Lower leg skin (tissue), 4 donors: ENCODE data around the gene TSPAN33. TPM values are rescaled to one million over a fixed set of nuclear protein-coding genes. Genes with fewer than 3 reads are reported as not detected.
A peak's percentile ranks its signal among the peaks of the same experiment; 100 is the strongest.
"Not testable (repeated sequence)": the region's sequence is repeated elsewhere in the genome, so short reads cannot be mapped to it uniquely, and the experiment has no call there.

Source experiments
- DNase-seq, 2 donors: peaks; one replicate each; pipeline ENCODE4 v3.0.0-alpha.2; 2019; ENCODE audit warnings: low spot score in 2 of 2
- H3K4me3 ChIP-seq: fragments of 200-600 bp; sonication (generic); 2 replicates; pipeline ENCODE4 v1.5.1; 2017; ENCODE audit warnings: mild to moderate bottlenecking, low read depth; ENCODE audit not compliant: poor library complexity, severe bottlenecking
- POLR2A ChIP-seq, 2 donors: fragments of 450-650 bp; IDR thresholded peaks; one replicate each; pipeline ENCODE4 v1.6.1; 2016 to 2017; ENCODE audit warnings: antibody characterized with exemption in 2 of 2, mild to moderate bottlenecking in 1 of 2, moderate library complexity in 1 of 2
- WGBS, 2 donors: methylation state at CpG; one replicate each; pipeline ENCODE4 v1.1.5; 2018; 5-methylcytosine and 5-hydroxymethylcytosine counted together
- intact Hi-C: fragments of 100-400 bp; cut with DNase I; formaldehyde crosslinking; loops from one replicate; pipeline ENCODE4 v1.15.0; 2023; ENCODE audit warnings: low total_unique reads
- total RNA-seq, 4 donors: library from RNA; depleted of rRNA; stranded (reverse); fragments of >200 nt; gene quantifications; one replicate each; pipeline ENCODE4 v1.1.0, GENCODE V29; 2016
- TF ChIP-seq, protein P1 (sequence below), 3 donors: fragments of 450-650 bp; IDR thresholded peaks; one replicate each; pipeline ENCODE4 v1.5.1; 2016; ENCODE audit warnings: antibody characterized with exemption in 3 of 3, mild to moderate bottlenecking in 3 of 3, moderate library complexity in 2 of 3

TSPAN33 gene
- total RNA-seq, 4 donors from 2014 or later = 7.4 to 13.4 (median 9.9) TPM

DNA sequence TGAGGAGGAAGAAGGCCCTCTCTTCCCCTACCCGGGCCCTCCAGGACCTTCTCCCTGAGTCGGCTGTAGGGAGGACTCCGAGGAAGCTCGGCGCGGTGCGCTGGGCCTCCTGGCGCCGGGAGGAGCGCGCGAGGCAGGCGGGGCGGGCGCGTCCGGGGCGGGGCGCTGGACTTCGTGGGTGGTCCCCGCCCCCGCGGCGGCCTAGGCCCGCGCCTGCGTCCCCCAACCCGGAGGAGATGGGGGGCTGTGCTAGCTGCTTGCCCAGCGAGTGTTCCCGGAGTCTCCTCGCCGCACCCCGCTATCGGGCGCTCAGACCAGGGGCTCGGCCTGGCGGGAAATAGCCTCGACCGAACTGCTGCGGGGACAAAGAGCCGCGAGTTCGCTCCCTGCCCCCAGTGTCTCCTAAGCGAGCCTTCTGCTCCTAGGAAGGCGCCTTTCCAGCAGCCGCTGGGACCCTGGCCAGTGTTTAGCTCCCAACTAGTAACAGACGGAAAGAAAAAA, 24.7 kb downstream of the TSPAN33 start:
- WGBS, 2 donors = 9 to 12% methylated on average over 31 to 34 of the region's 47 CpGs
- intact Hi-C loops = no loop called here
- TF ChIP-seq, protein P1, sequence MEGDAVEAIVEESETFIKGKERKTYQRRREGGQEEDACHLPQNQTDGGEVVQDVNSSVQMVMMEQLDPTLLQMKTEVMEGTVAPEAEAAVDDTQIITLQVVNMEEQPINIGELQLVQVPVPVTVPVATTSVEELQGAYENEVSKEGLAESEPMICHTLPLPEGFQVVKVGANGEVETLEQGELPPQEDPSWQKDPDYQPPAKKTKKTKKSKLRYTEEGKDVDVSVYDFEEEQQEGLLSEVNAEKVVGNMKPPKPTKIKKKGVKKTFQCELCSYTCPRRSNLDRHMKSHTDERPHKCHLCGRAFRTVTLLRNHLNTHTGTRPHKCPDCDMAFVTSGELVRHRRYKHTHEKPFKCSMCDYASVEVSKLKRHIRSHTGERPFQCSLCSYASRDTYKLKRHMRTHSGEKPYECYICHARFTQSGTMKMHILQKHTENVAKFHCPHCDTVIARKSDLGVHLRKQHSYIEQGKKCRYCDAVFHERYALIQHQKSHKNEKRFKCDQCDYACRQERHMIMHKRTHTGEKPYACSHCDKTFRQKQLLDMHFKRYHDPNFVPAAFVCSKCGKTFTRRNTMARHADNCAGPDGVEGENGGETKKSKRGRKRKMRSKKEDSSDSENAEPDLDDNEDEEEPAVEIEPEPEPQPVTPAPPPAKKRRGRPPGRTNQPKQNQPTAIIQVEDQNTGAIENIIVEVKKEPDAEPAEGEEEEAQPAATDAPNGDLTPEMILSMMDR (IDR thresholded peaks at IDR 0.05) = no peak
- no peak for TF ChIP-seq POLR2A (IDR thresholded peaks at IDR 0.05)
- DNase-seq = peak in 1 of 2 donors; percentile 89
- H3K4me3 ChIP-seq = peak overlapping the region; percentile 7

DNA sequence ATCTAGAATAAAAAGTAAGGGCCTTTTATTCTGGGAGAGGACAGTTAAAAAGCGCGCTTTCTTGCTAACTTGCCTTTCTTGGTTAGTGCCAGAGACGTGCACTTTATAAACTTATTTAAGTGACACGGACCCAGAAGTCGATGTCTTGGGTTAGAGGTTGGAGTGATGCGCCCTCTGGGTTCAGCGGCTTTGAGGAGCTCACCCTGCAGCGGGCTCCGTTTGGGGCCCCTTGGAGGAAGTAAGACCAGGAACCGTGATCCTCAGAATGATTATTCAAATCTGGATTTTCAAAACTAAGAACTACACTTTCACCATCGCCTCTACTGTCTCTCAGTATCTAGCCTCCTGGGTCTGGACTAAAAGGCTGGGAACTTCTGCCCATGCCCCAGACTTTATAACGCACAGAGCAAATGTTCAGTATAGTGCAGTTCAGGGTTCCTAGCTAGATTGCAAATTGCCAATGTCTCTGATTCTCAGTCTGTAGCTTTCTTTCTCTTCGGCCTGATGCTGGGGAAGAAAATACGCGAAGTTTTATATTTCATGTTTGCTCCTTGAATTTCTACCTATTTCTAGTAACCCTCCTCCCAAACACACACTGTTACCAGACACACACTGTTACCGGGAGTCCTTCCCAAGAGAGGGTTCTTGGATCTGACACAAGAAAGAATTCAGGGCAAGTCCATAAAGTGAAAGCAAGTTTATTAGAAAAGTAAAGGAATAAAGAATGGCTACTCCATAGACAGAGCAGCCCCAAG, 25.4 kb downstream of the TSPAN33 start:
- intact Hi-C loops = no loop called here
- no peak for DNase-seq
- no peak overlapping the region for H3K4me3 ChIP-seq
- no peak for TF ChIP-seq POLR2A (IDR thresholded peaks at IDR 0.05)
- TF ChIP-seq, protein P1 (IDR thresholded peaks at IDR 0.05) = no peak
- WGBS, 2 donors = 60 to 66% methylated on average over 16 of the region's 16 CpGs

DNA sequence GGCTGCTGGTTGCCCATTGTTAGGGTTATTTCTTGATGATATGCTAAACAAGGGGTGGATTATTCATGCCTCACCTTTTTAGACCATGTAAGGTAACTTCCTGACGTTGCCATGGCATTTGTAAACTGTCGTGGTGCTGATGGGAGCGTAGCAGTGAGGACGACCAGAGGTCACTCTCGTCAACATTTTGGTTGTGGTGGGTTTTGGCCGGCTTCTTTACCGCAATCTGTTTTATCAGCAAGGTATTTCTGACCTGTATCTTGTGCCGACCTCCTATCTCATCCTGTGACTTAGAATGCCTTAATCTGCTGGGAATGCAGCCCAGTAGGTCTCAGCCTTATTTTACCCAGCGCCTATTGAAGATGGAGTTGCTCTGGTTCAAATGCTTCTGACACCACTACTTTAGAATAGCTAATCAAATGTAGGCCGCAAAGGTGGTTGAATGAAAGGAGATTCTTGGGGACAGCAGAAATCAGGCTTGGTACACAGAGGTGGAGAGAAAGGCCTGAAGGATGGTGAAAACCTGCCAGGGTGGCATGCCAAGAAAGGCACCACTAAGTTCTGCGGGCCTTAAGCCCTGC, 26.0 kb downstream of the TSPAN33 start:
- intact Hi-C loops = no loop called here
- no peak for TF ChIP-seq POLR2A (IDR thresholded peaks at IDR 0.05)
- TF ChIP-seq, protein P1 (IDR thresholded peaks at IDR 0.05) = no peak
- H3K4me3 ChIP-seq = no peak overlapping the region
- DNase-seq = peak in 1 of 2 donors; percentile 42
- WGBS, 2 donors = 92 to 95% methylated on average over 11 of the region's 11 CpGs

DNA sequence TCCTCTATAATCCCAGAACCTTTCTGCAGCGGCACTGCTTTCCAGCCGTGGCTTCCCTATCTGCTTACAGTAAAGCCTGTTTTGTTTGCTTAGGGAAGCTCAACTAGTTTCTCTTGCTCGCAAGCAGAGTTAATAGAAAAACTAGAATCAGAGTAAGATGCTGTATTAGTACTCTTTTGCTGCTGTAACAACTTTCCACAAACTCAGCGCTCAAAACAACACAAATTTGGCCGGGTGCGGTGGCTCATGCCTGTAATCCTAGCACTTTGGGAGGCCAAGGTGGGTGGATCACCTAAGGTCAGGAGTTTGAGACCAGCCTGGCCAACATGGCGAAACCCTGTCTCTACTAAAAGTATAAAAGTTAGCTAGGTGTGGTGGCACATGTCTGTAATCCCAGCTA, 29.4 kb downstream of the TSPAN33 start:
- DNase-seq, intact Hi-C loops, H3K4me3 ChIP-seq: not testable (repeated sequence)
- WGBS, 2 donors = 96 to 98% methylated on average over 7 of the region's 7 CpGs

DNA sequence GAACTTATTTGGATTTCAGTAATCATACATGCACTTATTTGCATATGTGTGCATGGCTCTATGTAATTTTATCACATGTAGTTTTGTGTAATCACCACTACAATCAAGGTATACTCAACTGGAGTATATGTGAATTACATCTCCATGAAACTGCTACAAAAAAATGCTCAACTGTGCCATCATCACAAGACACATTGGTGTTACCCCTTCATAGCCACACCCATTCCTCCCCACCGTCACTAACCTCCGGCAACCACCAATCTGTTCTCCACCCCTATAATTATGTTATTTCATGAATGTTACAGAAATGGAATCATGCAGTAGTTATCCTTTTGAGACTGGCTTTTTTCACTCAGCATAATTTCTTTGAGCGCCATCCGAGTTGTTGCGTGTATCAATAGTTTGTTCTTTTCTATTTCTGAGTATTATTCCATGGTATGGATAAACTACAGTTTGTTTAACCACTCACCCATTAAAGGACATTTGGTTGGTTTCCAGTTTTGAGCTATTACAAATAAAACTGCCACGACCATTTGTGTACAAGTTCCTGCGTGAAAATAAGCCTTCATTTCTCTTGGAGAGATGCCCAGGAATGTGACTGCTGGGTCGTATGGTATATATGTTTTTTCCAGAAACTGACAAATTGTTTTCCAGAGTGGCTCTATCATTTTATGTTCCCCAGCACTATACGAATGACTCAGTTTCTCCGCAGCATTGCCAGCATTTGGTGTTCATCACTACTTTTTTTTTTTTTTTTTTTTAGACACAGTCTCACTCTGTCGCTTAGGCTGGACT, 32.6 kb downstream of the TSPAN33 start:
- no peak overlapping the region for H3K4me3 ChIP-seq
- intact Hi-C loops = no loop called here
- DNase-seq = no peak
- TF ChIP-seq POLR2A (IDR thresholded peaks at IDR 0.05) = no peak
- TF ChIP-seq, protein P1 (IDR thresholded peaks at IDR 0.05) = no peak
- 40 to 44% methylated on average over 11 of the region's 11 CpGs for WGBS, 2 donors
